Measurements from ENCODE around the gene SLC9A9.
"Not testable (repeated sequence)": the region's sequence is repeated elsewhere in the genome, so short reads cannot be mapped to it uniquely, and the experiment has no call there.

Gene SLC9A9

DNA sequence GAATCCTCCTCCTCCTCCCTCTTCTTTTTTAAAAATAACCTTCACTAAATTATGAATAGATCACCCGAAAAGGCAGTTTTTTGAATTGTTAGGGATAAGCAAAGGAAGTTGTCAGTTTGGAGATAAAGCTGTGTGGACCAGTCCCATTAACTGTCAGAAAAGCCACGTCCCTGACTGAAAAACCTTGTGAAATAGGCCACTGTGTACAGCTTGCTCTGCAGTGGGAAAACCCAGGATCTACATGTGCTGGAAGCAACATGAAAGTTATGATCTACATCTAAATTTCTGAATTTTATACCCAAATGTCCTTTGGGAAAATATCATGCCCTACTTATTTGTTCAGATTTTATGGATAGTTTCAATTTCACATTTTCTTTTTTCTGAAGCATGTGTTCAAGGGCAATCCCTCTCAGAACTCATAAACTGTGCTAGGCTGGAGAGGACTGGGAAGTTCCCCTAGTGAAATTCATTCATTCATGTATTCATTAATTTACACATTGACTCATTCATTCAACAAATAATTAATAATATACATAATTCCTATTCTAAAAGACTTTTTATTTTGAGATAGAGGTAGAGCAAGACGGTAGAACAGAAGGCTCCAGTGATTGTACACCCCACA lies 149.5 kb downstream of the SLC9A9 start:
- no peak for DNase-seq (ENCODE audit: low read depth in 1 of 2, low spot score in 1 of 2)

DNA sequence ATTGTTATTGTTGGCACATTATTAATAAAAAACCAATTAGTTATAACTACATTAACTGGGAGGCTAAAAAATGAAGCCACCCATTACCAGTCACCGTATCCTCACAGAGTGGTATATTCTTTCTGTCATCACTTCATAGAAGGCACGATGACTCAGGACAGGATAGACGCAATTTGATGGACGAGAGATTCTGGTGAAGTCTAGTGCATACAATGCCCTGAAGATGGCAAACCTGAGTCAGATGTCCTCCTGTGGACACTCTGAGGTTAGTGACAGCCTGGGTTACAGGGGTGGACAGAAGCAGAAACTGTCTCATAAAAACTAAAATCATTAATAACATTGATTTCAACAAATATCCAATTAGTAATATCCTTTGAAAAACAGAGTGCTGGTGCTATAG lies 150.3 kb downstream of the SLC9A9 start:
- DNase-seq (ENCODE audit: low read depth in 1 of 2, low spot score in 1 of 2) = no peak

- DNase-seq (ENCODE audit: low read depth in 1 of 2, low spot score in 1 of 2) = not testable (repeated sequence)
These were observed 152.9 kb downstream of the SLC9A9 start for GRCh38 chr3:143695333-143695732.

- no peak for DNase-seq (ENCODE audit: low read depth in 1 of 2, low spot score in 1 of 2)
These were observed 154.8 kb downstream of the SLC9A9 start for GRCh38 chr3:143693506-143693905.

GRCh38 chr3:143686638-143687197 lies 161.6 kb downstream of the SLC9A9 start:
- DNase-seq (ENCODE audit: low read depth in 1 of 2, low spot score in 1 of 2) = no peak

DNA sequence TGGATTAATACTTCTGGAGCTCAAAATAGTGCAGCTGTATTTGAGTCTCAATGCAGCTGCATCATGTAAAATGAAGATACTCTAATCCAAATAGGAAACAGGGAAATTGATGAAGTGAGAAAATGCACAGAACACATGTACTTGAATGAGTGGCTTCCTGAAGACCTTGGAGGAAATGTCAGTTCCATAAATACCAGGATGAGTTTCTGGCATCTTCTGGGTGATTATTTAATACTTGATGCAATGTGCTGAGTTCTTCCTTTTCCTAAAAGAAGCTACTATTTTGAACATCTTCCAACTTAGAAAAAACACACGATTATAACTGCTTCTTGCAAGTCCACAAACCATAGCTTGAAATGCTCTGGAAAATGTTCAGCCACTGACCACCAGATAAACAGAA lies 162.8 kb downstream of the SLC9A9 start:
- no peak for DNase-seq (ENCODE audit: low read depth in 1 of 2, low spot score in 1 of 2)

- DNase-seq (ENCODE audit: low read depth in 1 of 2, low spot score in 1 of 2) = no peak
These were observed 170.8 kb downstream of the SLC9A9 start for GRCh38 chr3:143677430-143677829.

DNA sequence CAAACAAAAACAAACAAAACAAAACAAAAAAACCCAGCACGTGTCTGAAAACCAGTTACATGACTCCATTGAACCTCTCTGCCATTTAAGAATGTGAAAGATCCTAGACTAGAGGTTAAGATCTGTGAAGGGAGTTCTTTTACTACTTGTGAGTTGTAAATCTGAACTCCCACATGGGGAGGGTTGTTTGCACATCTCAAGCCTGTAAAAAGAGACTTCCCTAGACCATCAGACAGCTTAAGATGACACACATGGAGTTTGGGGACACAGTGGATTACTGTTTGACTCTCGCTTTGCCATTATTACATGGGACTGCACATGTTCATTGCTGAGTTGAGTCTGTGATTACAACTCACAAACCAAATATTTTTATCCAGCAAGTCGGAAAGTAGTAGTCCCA lies 171.5 kb downstream of the SLC9A9 start:
- DNase-seq (ENCODE audit: low read depth in 1 of 2, low spot score in 1 of 2) = no peak

DNA sequence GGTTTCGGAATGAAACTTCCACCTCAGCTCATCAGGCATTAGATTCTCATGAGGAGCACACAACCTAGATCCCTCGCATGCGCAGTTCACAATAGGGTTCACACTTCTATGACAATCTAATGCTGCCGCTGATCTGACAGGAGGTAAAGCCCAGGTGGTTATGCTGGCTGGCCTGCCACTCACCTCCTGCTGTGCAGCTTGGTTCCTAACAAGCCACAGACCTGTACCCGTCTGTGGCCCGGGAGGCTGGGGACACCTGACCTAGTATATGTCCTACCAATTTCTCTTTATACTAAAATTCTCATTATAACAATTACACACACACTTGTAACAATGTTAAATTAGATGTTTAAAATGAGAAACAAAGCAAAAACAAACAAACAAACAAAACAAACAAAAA lies 172.2 kb downstream of the SLC9A9 start:
- DNase-seq (ENCODE audit: low read depth in 1 of 2, low spot score in 1 of 2) = no peak

- peak; percentile 41 to 81 for DNase-seq (ENCODE audit: low read depth in 1 of 2, low spot score in 1 of 2)
These were observed 173.9 kb downstream of the SLC9A9 start for GRCh38 chr3:143674100-143674968.

DNA sequence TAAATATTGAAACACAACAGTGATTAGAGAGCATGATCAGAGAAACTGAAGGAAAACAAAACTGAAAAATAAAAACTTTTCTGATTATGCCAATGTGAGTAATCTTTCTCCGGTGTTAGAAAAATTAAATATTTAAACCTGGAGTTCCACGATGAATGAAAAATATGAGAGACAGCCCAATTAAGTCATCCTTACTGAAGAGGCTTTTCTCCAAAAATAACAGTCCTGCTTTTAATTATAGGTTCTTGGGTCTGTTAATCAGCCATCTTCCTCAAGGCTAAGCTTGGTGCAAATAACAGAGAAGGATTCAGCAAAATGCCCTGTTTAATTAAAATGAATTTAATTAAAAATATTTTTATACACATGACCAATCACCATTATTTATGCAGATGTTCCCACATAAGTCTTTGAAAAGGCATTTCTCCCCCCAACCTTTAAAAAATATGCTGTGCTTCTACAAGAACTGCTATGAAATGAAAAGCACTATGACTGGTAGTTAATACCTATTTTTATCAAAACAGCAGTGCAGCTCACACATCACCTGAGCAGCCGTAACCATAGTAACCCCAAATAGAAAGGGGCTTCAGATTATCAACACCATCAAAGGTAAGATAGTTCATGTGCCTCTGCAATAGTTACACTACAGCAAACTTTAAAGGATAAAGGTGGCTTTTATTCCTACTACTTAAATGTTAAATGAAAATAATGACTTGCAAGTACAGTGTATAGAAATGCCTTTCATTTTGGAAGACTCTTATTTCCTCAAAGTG lies 175.7 kb downstream of the SLC9A9 start:
- no peak for DNase-seq (ENCODE audit: low read depth in 1 of 2, low spot score in 1 of 2)

DNA sequence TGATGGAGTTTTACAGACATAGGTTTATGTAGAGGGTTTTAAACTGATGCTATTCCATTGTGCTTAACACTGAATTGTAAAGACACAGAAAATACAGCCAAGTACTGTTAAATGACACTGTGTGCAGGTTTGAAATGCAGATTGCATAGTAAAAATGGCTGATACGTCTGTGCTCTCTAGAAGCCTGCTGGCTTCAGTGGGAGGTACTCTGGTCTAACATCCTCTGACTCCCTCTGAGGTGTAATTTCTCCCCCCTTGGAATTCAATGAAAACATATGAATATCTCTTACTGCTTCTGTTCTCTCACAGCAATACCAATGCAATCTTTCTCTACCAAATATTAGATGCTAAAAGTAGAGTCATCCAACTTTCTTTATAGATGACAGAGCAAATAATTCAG lies 176.6 kb downstream of the SLC9A9 start:
- no peak for DNase-seq (ENCODE audit: low read depth in 1 of 2, low spot score in 1 of 2)

DNA sequence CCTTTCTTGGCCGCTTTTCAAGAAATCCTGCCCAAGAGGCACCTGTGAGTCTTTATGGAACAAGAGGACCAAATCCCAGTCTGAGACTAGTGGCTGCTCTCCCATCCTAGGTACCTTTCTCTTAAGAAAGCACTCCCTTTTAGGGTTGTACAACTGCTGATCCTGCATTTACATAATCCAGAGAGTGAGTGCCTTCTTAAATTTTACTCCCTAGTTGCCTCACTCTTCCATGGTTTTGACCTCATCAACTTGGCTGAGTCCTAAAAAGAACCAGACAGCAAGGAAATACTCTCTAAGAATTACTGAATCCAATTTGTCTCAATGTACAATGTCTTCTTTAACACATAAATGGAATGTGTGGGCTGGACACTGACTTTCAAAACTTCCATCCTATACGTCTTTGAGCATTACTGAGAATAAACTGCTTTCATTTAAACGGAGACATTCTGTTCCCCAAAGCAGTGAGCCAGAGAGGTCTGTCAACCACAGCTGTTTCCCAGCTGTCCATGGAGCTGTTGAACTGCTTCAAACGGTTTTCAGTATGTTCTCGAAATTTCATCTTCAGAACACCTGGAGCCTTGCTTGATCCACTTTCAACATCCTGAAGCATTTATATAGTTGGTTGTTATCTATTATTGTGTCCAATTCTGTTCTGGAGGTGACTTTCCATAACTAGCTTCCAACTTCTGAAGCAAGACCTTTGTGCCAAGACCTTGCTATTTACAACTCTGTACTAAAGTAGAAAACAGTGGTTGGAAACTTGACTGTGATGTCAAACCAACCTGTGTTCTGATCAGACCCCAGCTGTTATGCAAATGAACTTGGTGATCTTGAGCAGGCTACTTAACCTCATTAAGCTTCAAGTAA lies 179.1 kb downstream of the SLC9A9 start:
- DNase-seq (ENCODE audit: low read depth in 1 of 2, low spot score in 1 of 2) = no peak

DNA sequence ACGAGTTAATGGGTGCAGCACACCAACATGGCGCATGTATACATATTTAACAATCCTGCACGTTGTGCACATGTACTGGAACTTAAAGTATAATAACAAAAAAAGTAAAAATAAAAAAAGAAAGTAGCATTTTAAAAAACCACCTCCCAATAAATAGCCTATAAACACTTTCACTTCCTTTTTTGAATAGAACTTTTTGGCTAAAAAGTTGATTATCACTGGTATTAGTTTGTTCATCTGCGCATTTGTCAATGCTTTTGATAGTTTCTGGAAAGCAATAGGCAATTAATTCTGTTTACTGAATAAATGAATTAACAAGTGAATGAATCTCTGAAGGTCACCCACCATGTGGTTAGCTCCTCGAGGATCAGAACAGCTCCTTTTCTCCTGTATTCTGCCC lies 179.9 kb downstream of the SLC9A9 start:
- DNase-seq (ENCODE audit: low read depth in 1 of 2, low spot score in 1 of 2) = no peak

DNA sequence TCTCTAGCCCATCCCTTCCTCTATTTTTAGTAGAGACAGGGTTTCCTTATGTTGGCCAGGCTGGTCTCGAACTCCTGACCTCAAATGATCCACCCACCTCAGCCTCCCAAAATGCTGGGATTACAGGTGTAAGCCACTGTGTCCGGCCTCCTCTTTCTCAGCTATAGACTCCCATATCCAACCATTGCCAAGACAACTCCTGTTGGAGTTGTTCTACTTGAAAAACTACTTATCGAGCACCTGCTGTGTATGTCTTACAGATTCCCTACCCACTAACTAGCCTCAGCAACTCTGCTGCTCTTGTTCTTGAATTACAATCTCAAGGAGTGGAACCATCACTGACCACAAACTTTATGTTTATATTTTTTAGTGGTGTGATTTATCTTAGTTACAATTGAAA lies 186.6 kb downstream of the SLC9A9 start:
- DNase-seq (ENCODE audit: low read depth in 1 of 2, low spot score in 1 of 2) = no peak

- no peak for DNase-seq (ENCODE audit: low read depth in 1 of 2, low spot score in 1 of 2)
These were observed 189.4 kb downstream of the SLC9A9 start for GRCh38 chr3:143658861-143659260.

GRCh38 chr3:143658116-143658515 lies 190.2 kb downstream of the SLC9A9 start:
- no peak for DNase-seq (ENCODE audit: low read depth in 1 of 2, low spot score in 1 of 2)

DNA sequence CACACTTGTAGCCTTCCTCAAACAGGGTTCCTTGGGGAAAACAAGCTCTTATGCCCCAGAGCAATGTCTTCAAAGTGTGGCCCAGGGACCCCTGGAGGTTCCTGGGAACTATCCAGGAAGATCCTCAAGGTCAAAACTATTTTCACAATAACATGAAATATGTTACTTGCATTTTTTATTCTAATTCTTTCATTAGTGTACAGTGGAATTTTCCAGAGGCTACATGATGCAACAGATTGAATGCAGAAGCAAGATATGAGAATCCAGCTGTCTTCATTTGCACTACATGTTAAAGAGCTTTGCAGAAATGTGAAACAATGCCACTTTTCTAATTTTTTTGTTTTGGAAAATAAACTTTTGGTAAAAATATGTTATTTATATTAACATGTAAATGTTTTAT lies 190.9 kb downstream of the SLC9A9 start:
- no peak for DNase-seq (ENCODE audit: low read depth in 1 of 2, low spot score in 1 of 2)

GRCh38 chr3:143654906-143655305 lies 193.4 kb downstream of the SLC9A9 start:
- no peak for DNase-seq (ENCODE audit: low read depth in 1 of 2, low spot score in 1 of 2)

DNA sequence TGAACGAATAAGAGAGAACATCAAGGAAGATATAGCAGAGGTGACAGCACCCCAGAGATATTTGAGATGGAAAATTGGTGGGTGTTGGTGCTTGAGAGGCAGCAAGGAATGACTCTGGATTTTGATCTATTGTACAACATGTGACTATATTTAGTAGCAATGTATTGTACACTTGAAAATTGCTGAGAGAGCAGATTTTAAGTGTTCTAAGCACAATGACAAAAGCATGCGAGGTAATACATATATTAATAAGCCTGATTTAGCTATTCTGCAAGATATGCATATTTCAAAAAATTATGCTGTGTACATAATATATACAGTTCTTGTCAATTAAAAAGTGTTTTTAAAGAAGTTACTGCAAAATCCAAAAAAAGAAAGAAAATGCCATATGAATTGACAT lies 194.3 kb downstream of the SLC9A9 start:
- no peak for DNase-seq (ENCODE audit: low read depth in 1 of 2, low spot score in 1 of 2)

GRCh38 chr3:143653493-143653892 lies 194.8 kb downstream of the SLC9A9 start:
- no peak for DNase-seq (ENCODE audit: low read depth in 1 of 2, low spot score in 1 of 2)
